Measurements from ENCODE around the gene MATCAP1. TPM values are rescaled to one million over a fixed set of nuclear protein-coding genes. Genes with fewer than 3 reads are reported as not detected.
A peak's percentile ranks its signal among the peaks of the same experiment; 100 is the strongest.

The MATCAP1 gene
- total and polyA plus RNA-seq, 2 of the 13 experiments (the other 11 are each of a cell fraction or from before 2014, with no cell fraction given), result 11.2 to 24.5 TPM

DNA sequence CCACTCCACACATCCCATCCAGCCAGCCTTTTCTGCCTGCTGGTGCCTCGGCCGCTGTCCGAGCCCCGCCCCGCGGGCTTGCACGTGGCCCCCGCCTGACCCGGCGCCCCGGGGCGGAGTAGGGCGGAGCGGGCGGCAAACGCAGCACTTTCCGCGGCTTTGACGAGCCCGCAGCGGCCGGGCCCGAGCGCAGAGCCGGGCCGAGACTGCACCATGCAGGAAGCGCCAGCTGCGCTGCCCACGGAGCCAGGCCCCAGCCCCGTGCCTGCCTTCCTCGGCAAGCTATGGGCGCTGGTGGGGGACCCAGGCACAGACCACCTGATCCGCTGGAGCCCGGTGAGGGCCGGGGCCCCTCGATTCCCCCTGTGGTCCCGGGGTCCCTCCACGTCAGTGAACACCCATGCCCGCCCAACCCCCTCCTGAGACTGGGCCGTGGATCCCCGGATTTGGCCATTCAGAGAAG, 19.1 kb downstream of the MATCAP1 start, which contains the start of gene HSF4 (continued):
- TF ChIP-seq, protein P1, sequence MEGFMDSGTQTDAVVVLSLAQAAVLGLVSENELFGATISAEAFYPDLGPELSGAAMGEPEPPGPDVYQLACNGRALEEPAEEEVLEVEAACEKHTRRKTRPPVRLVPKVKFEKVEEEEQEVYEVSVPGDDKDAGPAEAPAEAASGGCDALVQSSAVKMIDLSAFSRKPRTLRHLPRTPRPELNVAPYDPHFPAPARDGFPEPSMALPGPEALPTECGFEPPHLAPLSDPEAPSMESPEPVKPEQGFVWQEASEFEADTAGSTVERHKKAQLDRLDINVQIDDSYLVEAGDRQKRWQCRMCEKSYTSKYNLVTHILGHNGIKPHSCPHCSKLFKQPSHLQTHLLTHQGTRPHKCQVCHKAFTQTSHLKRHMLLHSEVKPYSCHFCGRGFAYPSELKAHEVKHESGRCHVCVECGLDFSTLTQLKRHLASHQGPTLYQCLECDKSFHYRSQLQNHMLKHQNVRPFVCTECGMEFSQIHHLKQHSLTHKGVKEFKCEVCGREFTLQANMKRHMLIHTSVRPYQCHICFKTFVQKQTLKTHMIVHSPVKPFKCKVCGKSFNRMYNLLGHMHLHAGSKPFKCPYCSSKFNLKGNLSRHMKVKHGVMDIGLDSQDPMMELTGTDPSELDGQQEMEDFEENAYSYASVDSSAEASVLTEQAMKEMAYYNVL (CRISPR knock-in tag; IDR thresholded peaks at IDR 0.05; ENCODE audit: borderline replicate concordance), result peak; percentile 85
- TF ChIP-seq, protein P2, sequence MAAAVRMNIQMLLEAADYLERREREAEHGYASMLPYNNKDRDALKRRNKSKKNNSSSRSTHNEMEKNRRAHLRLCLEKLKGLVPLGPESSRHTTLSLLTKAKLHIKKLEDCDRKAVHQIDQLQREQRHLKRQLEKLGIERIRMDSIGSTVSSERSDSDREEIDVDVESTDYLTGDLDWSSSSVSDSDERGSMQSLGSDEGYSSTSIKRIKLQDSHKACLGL (CRISPR knock-in tag; IDR thresholded peaks at IDR 0.05), result peak; percentile 84; the same call in 1 of the 2 replicates
- TF ChIP-seq MEIS1 (CRISPR knock-in tag; IDR thresholded peaks at IDR 0.05; ENCODE audit: borderline replicate concordance), result no peak; the same call in 1 of the 2 replicates
- TF ChIP-seq, protein P3, sequence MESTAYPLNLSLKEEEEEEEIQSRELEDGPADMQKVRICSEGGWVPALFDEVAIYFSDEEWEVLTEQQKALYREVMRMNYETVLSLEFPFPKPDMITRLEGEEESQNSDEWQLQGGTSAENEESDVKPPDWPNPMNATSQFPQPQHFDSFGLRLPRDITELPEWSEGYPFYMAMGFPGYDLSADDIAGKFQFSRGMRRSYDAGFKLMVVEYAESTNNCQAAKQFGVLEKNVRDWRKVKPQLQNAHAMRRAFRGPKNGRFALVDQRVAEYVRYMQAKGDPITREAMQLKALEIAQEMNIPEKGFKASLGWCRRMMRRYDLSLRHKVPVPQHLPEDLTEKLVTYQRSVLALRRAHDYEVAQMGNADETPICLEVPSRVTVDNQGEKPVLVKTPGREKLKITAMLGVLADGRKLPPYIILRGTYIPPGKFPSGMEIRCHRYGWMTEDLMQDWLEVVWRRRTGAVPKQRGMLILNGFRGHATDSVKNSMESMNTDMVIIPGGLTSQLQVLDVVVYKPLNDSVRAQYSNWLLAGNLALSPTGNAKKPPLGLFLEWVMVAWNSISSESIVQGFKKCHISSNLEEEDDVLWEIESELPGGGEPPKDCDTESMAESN (CRISPR knock-in tag; conservative IDR thresholded peaks at IDR 0.05), result peak; percentile 92
- peak; percentile 89; the same call in 1 of the 2 replicates for TF ChIP-seq REPIN1 (CRISPR knock-in tag; IDR thresholded peaks at IDR 0.05; ENCODE audit: borderline replicate concordance, low read depth)
- TF ChIP-seq, protein P4, sequence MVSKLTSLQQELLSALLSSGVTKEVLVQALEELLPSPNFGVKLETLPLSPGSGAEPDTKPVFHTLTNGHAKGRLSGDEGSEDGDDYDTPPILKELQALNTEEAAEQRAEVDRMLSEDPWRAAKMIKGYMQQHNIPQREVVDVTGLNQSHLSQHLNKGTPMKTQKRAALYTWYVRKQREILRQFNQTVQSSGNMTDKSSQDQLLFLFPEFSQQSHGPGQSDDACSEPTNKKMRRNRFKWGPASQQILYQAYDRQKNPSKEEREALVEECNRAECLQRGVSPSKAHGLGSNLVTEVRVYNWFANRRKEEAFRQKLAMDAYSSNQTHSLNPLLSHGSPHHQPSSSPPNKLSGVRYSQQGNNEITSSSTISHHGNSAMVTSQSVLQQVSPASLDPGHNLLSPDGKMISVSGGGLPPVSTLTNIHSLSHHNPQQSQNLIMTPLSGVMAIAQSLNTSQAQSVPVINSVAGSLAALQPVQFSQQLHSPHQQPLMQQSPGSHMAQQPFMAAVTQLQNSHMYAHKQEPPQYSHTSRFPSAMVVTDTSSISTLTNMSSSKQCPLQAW (CRISPR knock-in tag; IDR thresholded peaks at IDR 0.05), result peak; percentile 85
- TF ChIP-seq ZNF432 (CRISPR knock-in tag; IDR thresholded peaks at IDR 0.05; ENCODE audit: borderline replicate concordance), result no peak
- TF ChIP-seq ZNF451 (CRISPR knock-in tag; IDR thresholded peaks at IDR 0.05), result peak; percentile 89; the same call in 1 of the 2 replicates
- TF ChIP-seq PHF21A (CRISPR knock-in tag; IDR thresholded peaks at IDR 0.05), result peak; percentile 84
- TF ChIP-seq, protein P5, sequence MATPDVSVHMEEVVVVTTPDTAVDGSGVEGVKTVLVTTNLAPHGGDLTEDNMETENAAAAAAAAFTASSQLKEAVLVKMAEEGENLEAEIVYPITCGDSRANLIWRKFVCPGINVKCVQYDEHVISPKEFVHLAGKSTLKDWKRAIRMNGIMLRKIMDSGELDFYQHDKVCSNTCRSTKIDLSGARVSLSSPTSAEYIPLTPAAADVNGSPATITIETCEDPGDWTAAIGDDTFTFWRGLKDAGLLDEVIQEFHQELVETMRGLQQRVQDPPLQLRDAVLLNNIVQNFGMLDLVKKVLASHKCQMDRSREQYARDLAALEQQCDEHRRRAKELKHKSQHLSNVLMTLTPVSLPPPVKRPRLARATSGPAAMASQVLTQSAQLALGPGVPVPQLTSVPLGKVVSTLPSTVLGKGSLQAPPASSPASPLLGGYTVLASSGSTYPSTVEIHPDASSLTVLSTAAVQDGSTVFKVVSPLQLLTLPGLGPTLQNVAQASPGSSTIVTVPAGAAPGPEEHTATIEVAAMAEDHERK (CRISPR knock-in tag; IDR thresholded peaks at IDR 0.05; ENCODE audit: low read depth), result 0 out of 2 replicates have a peak, but pooled peaks have one; percentile 16
- peak; percentile 82; the same call in 1 of the 2 replicates for TF ChIP-seq ZNF543 (CRISPR knock-in tag; IDR thresholded peaks at IDR 0.05)
- TF ChIP-seq NR1H2 (CRISPR knock-in tag; IDR thresholded peaks at IDR 0.05; ENCODE audit: borderline replicate concordance, low read depth), result 0 out of 2 replicates have a peak, but pooled peaks have one; percentile 58
- TF ChIP-seq, protein P6, sequence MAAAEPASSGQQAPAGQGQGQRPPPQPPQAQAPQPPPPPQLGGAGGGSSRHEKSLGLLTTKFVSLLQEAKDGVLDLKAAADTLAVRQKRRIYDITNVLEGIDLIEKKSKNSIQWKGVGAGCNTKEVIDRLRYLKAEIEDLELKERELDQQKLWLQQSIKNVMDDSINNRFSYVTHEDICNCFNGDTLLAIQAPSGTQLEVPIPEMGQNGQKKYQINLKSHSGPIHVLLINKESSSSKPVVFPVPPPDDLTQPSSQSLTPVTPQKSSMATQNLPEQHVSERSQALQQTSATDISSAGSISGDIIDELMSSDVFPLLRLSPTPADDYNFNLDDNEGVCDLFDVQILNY (CRISPR knock-in tag; conservative IDR thresholded peaks at IDR 0.05), result peak; percentile 77; the same call in 1 of the 2 replicates
- peak; percentile 91; the same call in 1 of the 2 replicates for TF ChIP-seq ZNF724P (CRISPR knock-in tag; IDR thresholded peaks at IDR 0.05; ENCODE audit: borderline replicate concordance)
- TF ChIP-seq, protein P7, sequence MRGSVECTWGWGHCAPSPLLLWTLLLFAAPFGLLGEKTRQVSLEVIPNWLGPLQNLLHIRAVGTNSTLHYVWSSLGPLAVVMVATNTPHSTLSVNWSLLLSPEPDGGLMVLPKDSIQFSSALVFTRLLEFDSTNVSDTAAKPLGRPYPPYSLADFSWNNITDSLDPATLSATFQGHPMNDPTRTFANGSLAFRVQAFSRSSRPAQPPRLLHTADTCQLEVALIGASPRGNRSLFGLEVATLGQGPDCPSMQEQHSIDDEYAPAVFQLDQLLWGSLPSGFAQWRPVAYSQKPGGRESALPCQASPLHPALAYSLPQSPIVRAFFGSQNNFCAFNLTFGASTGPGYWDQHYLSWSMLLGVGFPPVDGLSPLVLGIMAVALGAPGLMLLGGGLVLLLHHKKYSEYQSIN (CRISPR knock-in tag; IDR thresholded peaks at IDR 0.05; ENCODE audit: borderline replicate concordance), result no peak
- no peak; the same call in 1 of the 2 replicates for TF ChIP-seq DR1 (CRISPR knock-in tag; IDR thresholded peaks at IDR 0.05)
- peak; percentile 46 for TF ChIP-seq TAF15 (IDR thresholded peaks at IDR 0.05; ENCODE audit: low read depth, low read length, poor library complexity, severe bottlenecking)
- no peak for TF ChIP-seq ZNF7 (CRISPR knock-in tag; IDR thresholded peaks at IDR 0.05)
- TF ChIP-seq NR2C2 (CRISPR knock-in tag; IDR thresholded peaks at IDR 0.05; ENCODE audit: borderline replicate concordance), result peak; percentile 77

Measured in HepG2 (cell line).